Esophagus squamous epithelium (tissue), 5 donors: Measurements from ENCODE around the gene SGK2. TPM values are rescaled to one million over a fixed set of nuclear protein-coding genes. Genes with fewer than 3 reads are reported as not detected.

Source experiments
- DNase-seq: peaks from one replicate; lab custom pipeline; 2025; lab: John Stamatoyannopoulos, UW
- H3K27ac ChIP-seq, 4 donors: fragments of 200-600 bp; sonication (generic); one replicate each; pipeline ENCODE4 v1.5.1; 2016 to 2019; ENCODE audit warnings: mild to moderate bottlenecking in 1 of 4
- H3K27me3 ChIP-seq, 4 donors: fragments of 200-600 bp; sonication (generic); 1 replicate in 3 of 4; 2 replicates in 1 of 4; pipeline versions ENCODE4 v1.5.1 to v1.6.0; 2017 to 2021; ENCODE audit warnings: antibody characterized with exemption in 1 of 4
- H3K36me3 ChIP-seq, 3 donors: fragments of 200-600 bp; sonication (generic); one replicate each; pipeline ENCODE4 v1.5.1; 2016 to 2019
- H3K4me1 ChIP-seq, 3 donors: fragments of 200-600 bp; sonication (generic); one replicate each; pipeline ENCODE4 v1.5.1; 2017 to 2019
- H3K4me3 ChIP-seq, 4 donors: fragments of 200-600 bp; sonication (generic); 1 replicate in 3 of 4; 2 replicates in 1 of 4; pipeline ENCODE4 v1.5.1; 2016 to 2019; ENCODE audit warnings: mild to moderate bottlenecking in 2 of 4, moderate library complexity in 1 of 4
- H3K9me3 ChIP-seq, 3 donors: fragments of 200-600 bp; sonication (generic); one replicate each; pipeline ENCODE4 v1.5.1; 2016 to 2019
- POLR2A ChIP-seq, 4 donors: fragments of 450-650 bp; IDR thresholded peaks; one replicate each; pipeline ENCODE4 v1.6.1; 2017; ENCODE audit warnings: antibody characterized with exemption in 4 of 4, mild to moderate bottlenecking in 4 of 4, moderate library complexity in 3 of 4
- WGBS, 2 donors: methylation state at CpG; one replicate each; pipeline ENCODE4 v1.1.5; 2018; 5-methylcytosine and 5-hydroxymethylcytosine counted together
- intact Hi-C: fragments of 100-400 bp; cut with DNase I; formaldehyde crosslinking; loops from one replicate; pipeline ENCODE4 v1.15.0; 2022
- total RNA-seq, 4 donors: library from RNA; depleted of rRNA; stranded (reverse); fragments of >200 nt; gene quantifications; one replicate each; pipeline ENCODE4 v1.1.0, GENCODE V29; 2016
- TF ChIP-seq, protein P1 (sequence below), 6 experiments: fragments of 450-650 bp in 4 of 6; fragments of 200-600 bp in 2 of 6; sonication (generic) in 2 of 6; IDR thresholded peaks; one replicate each; pipeline ENCODE4 v1.5.1; 2016 to 2019; ENCODE audit warnings: antibody characterized with exemption in 6 of 6, mild to moderate bottlenecking in 4 of 6, moderate library complexity in 4 of 6
- donor health status: DM: yes; HTN: yes; CAD: no.

SGK2 gene
- total RNA-seq, 4 donors from 2014 or later, result 0.68 to 3.6 TPM; not detected in 2

DNA sequence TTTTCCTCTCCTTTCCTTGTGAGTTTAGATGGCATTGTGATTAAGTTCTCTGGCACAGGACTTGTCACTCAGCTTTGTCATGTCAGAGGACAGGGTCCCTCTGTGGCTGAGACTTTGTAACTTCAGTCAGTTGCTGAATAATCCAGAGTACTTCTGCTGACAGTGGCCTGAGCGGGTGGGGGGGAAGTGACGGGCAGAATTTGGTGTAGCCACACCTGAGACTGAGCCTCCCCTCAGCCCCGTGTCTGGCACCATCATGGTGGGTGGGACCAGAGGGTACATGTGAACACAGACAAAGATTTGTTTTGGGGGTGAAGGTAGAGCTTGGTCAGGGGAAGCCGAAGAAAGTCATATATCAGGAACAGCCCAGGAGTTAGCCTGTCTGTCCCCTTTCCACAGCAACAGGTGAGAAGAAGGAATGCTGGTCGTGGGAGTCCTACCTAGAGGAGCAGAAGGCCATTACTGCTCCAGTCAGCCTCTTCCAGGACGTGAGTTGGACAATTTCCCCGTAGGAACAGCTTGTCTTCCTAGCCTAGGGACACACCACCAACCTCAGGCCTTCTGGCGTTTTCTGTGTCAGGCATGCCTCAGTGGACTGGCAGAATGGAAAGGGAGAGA is 30.5 kb upstream of the SGK2 start:
- Histone ChIP-seq H3K9me3 (no peaks in the 10 kb centered on the region), H3K27me3 (no peaks in the 10 kb centered on the region), H3K36me3 (peaks cover 0 to 8% (median 0%) of the 10 kb centered on the region in 3 donors), H3K4me1 (no peaks in the 10 kb centered on the region), H3K4me3 (no peak overlapping the region), H3K27ac (no peak overlapping the region)
- 83 to 87% methylated on average over 7 to 8 of the region's 8 CpGs for WGBS, 2 donors
- DNase-seq, result no peak
- intact Hi-C loops, result no loop called here
- no peak for TF ChIP-seq POLR2A (IDR thresholded peaks at IDR 0.05)
- TF ChIP-seq, protein P1, sequence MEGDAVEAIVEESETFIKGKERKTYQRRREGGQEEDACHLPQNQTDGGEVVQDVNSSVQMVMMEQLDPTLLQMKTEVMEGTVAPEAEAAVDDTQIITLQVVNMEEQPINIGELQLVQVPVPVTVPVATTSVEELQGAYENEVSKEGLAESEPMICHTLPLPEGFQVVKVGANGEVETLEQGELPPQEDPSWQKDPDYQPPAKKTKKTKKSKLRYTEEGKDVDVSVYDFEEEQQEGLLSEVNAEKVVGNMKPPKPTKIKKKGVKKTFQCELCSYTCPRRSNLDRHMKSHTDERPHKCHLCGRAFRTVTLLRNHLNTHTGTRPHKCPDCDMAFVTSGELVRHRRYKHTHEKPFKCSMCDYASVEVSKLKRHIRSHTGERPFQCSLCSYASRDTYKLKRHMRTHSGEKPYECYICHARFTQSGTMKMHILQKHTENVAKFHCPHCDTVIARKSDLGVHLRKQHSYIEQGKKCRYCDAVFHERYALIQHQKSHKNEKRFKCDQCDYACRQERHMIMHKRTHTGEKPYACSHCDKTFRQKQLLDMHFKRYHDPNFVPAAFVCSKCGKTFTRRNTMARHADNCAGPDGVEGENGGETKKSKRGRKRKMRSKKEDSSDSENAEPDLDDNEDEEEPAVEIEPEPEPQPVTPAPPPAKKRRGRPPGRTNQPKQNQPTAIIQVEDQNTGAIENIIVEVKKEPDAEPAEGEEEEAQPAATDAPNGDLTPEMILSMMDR (IDR thresholded peaks at IDR 0.05), result no peak

DNA sequence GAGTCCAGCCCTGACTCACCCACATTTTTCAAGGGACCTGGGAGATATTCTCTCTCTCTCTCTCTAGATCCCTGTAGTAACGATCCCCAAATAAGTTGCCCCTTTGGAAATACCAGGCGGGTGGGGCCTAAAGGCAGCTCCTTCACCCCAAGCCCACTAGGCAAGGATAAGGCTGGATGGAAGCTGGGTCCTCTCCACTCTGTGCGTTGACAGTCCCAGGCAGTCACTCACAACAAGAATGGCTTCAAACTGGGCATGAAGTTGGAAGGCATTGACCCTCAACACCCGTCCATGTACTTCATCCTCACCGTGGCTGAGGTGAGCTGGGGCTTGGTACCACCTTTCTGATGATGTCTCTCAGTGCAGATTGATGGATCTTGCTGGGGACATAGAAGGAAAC is 29.8 kb upstream of the SGK2 start:
- no peaks in the 10 kb centered on the region for H3K27me3 ChIP-seq
- DNase-seq, result no peak
- H3K36me3 ChIP-seq, result peaks cover 0 to 8% (median 0%) of the 10 kb centered on the region in 3 donors
- H3K4me3 ChIP-seq, result no peak overlapping the region
- H3K27ac ChIP-seq, result no peak overlapping the region
- H3K9me3 ChIP-seq, result no peaks in the 10 kb centered on the region
- 79 to 80% methylated on average over 3 to 4 of the region's 5 CpGs for WGBS, 2 donors
- no peak for TF ChIP-seq POLR2A (IDR thresholded peaks at IDR 0.05)
- TF ChIP-seq, protein P1 (IDR thresholded peaks at IDR 0.05), result no peak
- intact Hi-C loops, result no loop called here
- no peaks in the 10 kb centered on the region for H3K4me1 ChIP-seq

DNA sequence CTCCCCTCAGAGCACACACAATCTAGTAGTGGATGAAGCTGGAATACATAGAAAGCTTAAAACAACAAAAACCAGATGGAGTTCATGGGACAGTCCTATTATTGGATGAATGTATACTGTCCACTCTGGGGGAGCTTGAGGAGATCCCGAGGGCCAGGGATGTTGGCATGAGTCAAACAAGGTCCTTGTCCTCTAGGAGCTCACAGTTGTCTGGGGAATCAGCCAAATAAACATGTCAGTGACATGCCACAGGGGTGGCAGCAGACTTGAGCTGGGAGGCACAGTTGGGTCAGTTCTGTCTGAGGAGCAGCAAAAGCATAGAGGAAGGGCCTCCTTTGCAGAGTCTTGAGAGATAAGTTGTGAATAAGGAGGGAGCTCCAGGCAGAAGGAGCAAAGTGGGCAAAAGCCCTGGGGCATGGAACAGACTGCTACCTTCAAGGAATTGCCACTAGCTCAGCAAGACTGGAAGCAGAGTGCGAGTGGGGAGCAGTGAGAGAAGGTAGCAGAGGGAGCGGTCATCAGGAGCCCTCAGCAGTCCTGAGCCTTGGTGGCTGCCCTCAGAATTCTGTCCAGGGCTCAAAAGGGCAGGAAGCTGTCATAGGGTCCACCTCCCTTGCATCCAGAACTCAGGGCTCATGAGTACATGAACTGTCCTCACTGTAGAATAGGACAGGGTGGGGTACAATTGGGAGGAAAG is 29.2 kb upstream of the SGK2 start:
- H3K9me3 ChIP-seq, result no peaks in the 10 kb centered on the region
- intact Hi-C loops, result loop anchor here (10.0 kb wide), 1 partner anchor 555 kb away; no protein-coding TSS in a partner anchor
- H3K27me3 ChIP-seq, result no peaks in the 10 kb centered on the region
- H3K4me3 ChIP-seq, result no peak overlapping the region
- H3K36me3 ChIP-seq, result peaks cover 0 to 10% (median 0%) of the 10 kb centered on the region in 3 donors
- TF ChIP-seq POLR2A (IDR thresholded peaks at IDR 0.05), result no peak
- TF ChIP-seq, protein P1 (IDR thresholded peaks at IDR 0.05), result no peak
- no peak overlapping the region for H3K27ac ChIP-seq
- no peaks in the 10 kb centered on the region for H3K4me1 ChIP-seq
- no peak for DNase-seq
- WGBS, 2 donors, result 78 to 84% methylated on average over 3 of the region's 3 CpGs

GRCh38 chr20:43530321-43531090 is 28.3 kb upstream of the SGK2 start:
- Histone ChIP-seq H3K27ac (no peak overlapping the region), H3K9me3 (no peaks in the 10 kb centered on the region), H3K27me3 (no peaks in the 10 kb centered on the region), H3K4me1 (no peaks in the 10 kb centered on the region), H3K36me3 (peaks cover 0 to 19% (median 0%) of the 10 kb centered on the region in 3 donors), H3K4me3 (no peak overlapping the region)
- WGBS, 2 donors, result 83 to 88% methylated on average over 9 of the region's 14 CpGs
- no peak for DNase-seq
- TF ChIP-seq POLR2A (IDR thresholded peaks at IDR 0.05), result no peak
- TF ChIP-seq, protein P1 (IDR thresholded peaks at IDR 0.05), result no peak
- intact Hi-C loops, result loop anchor here (10.0 kb wide), 1 partner anchor 554 kb away; no protein-coding TSS in a partner anchor
